Heart left ventricle (tissue), 13 donors: ENCODE measurements around the gene C5orf22.

ENCODE experiments used
- POLR2A ChIP-seq, 2 donors: fragments of 450-650 bp; IDR thresholded peaks; one replicate each; pipeline ENCODE4 v1.6.1; 2017; ENCODE audit warnings: antibody characterized with exemption in 2 of 2, mild to moderate bottlenecking in 2 of 2, moderate library complexity in 2 of 2
- TF ChIP-seq, protein P1 (sequence below), 12 donors: fragments of 200-600 bp; sonication (generic) in 4 of 12; IDR thresholded peaks; one replicate each; pipeline versions ENCODE4 v1.5.0 to v1.8.0; 2018 to 2022; ENCODE audit warnings: antibody characterized with exemption in 12 of 12, mild to moderate bottlenecking in 5 of 12
- donor health status: ischemic (EF 13 %, LVEDD 7.1; RV severe dilation, severe dysfunction).
- donor health status: DM: no; HTN: yes; CAD: no.
- donor health status: DM: no; HTN: no; CAD: no.
- donor health status: ischemic (EF 25% LVEDD 6.9; RV normal size, moderate dysfunction).
- donor health status: ischemic (EF 25% LVEDD 5.7; RV mildly dilated, moderate dysfunction).
- donor health status: ischemic (EF 35%, LVEDD 5.7; RV mildly dilated, moderate dysfunction).
- donor health status: nonischemic (EF 11% LVEDD 7.7; RV severe dilation, severe dysfunction).
- donor health status: DM: yes; HTN: yes; CAD: no.
- donor health status: PGD.
- donor health status: ischemic (EF 29% LVEDD 5.4; RV normal size, mild dysfunction).
- donor health status: nonischemic (EF 23%, LVEDD 6.1; RV moderate dilation, normal function).

DNA sequence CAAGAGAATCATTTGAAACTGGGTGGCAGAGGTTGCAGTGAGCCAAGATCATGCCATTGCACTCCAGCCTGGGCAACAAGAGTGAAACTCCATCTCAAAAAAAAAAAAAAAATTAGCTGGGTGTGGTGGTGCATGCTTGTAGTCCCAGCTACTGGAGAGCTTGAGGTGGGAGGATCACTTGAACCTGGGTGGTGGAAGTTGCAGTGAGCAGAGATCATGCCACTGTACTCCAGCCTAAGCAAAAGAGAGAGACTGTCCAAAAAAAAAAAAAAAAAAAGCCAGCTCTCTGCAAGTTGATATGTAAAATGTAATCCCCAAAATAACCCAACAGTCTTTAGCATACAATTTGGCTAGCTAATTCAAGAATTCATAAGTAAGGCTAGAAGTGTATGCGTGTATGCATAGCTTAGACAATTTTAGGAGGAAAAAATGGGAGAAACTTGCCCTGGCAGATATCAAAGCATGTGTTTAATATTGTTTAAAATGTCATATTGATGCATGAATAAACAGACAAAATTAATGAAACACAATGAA is 36.3 kb downstream of the C5orf22 start:
- no peak for TF ChIP-seq POLR2A (IDR thresholded peaks at IDR 0.05)
- TF ChIP-seq, protein P1, sequence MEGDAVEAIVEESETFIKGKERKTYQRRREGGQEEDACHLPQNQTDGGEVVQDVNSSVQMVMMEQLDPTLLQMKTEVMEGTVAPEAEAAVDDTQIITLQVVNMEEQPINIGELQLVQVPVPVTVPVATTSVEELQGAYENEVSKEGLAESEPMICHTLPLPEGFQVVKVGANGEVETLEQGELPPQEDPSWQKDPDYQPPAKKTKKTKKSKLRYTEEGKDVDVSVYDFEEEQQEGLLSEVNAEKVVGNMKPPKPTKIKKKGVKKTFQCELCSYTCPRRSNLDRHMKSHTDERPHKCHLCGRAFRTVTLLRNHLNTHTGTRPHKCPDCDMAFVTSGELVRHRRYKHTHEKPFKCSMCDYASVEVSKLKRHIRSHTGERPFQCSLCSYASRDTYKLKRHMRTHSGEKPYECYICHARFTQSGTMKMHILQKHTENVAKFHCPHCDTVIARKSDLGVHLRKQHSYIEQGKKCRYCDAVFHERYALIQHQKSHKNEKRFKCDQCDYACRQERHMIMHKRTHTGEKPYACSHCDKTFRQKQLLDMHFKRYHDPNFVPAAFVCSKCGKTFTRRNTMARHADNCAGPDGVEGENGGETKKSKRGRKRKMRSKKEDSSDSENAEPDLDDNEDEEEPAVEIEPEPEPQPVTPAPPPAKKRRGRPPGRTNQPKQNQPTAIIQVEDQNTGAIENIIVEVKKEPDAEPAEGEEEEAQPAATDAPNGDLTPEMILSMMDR (IDR thresholded peaks at IDR 0.05) = no peak
